GM12872 (cell line): Measurements from ENCODE around the gene STK16.

Experiments
- CTCF ChIP-seq: IDR thresholded peaks from 3 replicates; pipeline ENCODE4 v1.5.1; 2011; ENCODE audit warnings: low read depth, mild to moderate bottlenecking, low read length, moderate library complexity; ENCODE audit not compliant: insufficient read depth

STK16 gene

GRCh38 chr2:219291394-219291793 lies 46.1 kb downstream of the STK16 start:
- no peak for TF ChIP-seq CTCF

DNA sequence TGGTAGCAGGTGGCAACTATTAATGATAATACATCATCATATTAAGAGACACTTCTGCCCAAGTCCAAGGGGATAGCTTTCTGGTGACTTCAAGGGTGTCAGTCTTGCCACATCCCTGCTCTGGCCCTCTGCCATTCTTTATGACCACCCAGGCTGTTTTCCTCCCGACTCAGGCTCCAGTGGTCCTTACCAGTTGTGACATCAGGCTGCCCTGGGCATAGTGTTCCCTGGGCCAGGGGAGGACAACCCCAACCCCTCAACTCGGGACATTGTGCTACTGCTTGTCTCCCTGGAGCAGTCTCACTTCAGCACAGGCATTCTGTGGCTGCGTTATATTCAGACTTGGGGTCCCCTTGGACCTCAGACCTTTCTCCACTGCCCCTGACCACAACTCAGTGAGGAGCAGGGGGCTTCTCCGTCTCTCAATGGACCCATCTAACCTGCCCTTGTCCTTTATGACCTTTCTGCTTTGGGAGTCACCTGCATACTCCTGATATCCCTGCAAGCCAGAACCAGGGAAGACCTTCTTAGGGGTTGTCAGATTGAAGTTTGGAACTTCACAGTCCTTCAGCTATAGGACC lies 46.7 kb downstream of the STK16 start:
- TF ChIP-seq CTCF, result no peak

DNA sequence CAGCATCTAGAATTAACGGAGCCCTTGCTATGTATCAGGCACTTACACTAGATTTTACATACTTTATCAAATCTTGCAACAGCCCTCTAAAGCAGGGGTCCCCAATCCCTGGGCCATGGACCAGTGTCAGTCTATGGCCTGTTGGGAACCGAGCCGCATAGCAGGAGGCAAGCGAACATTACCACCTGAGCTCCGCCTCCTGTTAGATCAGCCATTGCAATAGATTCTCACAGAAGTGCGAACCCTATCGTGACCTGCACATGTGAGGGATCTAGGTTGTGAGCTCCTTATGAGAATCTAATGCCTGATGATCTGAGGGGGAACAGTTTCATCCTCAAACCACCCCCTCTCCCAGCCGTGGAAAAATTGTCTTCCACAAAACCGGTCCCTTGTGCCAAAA lies 47.3 kb downstream of the STK16 start:
- TF ChIP-seq CTCF, result no peak

- no peak for TF ChIP-seq CTCF
Observed at GRCh38 chr2:219293736-219294231, 48.5 kb downstream of the STK16 start.

- peak; percentile 98 for TF ChIP-seq CTCF
Observed at GRCh38 chr2:219294356-219295351, 49.4 kb downstream of the STK16 start.

DNA sequence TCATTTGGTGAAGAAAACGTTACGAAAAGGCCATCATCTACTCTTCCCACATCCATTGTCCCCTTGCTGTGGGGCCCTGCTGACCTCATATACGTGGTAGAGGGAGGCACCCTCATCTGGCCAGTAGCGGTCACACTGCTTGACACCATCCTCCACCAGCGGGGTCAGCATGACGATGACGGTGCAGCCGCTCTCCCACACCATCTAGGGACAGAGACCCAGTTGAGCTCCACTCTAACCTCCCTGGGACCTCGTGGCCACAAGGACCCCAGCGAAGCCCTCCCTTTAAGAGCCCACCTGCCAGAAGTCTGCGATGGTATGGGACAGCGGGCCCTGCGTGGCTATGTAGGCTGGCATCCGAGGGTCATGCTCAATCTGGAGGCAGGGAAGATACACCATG lies 50.9 kb downstream of the STK16 start:
- no peak for TF ChIP-seq CTCF

DNA sequence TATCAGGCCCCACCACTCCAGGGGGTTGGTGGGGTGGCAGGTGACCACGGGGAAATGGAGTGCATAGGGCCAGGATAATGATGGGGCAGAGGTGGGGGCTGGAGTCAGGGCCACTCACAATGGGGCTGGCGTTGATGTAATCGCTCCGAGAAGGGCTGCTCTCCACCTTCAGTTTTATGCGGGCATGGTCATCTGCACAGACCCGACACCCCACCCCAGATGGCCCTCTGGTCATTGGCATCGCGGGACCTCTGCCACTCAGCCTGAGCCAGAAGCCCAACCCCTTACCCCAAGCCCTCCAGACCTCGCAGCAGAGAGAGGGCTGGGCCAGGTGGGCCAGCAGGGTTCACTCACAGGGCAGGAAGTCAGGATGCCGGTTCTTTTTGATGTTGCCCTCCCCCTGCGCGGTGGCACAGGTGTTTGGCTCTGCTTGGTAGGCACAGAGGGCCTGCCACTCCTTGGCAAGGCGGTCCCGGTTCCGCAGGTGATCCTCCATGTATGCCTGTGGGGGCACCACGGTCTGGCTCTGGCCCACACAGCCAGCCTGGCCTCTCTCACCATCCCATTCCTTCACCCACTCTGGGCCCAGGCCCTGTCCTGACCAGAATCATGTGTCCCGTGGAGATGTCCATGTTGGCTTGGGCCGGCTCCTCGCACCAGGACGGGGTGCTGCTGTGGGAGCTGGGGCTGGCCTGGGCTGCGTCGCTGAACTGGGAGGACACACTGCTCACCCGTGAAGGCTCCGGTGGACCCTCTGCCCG lies 51.5 kb downstream of the STK16 start:
- TF ChIP-seq CTCF, result no peak
